Panc1 (cell line): ENCODE measurements around the gene LRSAM1. TPM values are rescaled to one million over a fixed set of nuclear protein-coding genes. Genes with fewer than 3 reads are reported as not detected.

Experiments
- ATAC-seq: fragments of 200-7000 bp; cut with Tn5 transposase; 2 replicates; pipeline ENCODE4 v1.9.1; 2020; ENCODE audit warnings: mild to moderate bottlenecking, moderate library complexity
- BruUV-seq: library from RNA; stranded (reverse); fragments of 400-500 nt; replicated peaks from 2 replicates; lab custom pipeline; 2021; lab: Mats Ljungman, UMichigan
- CTCF ChIA-PET: fragments of 300-600 bp; sonication (Branson Sonifier 250); formaldehyde crosslinking; loops from one replicate; lab custom pipeline; 2022; ENCODE audit warnings: antibody characterized with exemption; lab: Charles Lee
- POLR2A ChIA-PET: fragments of 300-600 bp; sonication (Branson Sonifier 250); formaldehyde crosslinking; loops from one replicate; lab custom pipeline; 2022; ENCODE audit warnings: antibody characterized with exemption; lab: Charles Lee
- DNase-seq: peaks from one replicate; pipeline ENCODE4 v3.0.0-alpha.2; 2010; ENCODE audit warnings: low read depth, low spot score
- H3K27ac ChIP-seq: 2 replicates; pipeline ENCODE4 v1.5.1; 2011; ENCODE audit warnings: mild to moderate bottlenecking, low read length, inconsistent platforms
- H3K27me3 ChIP-seq: fragments of 200-500 bp; sonication (Bioruptor generic); 2 replicates; pipeline ENCODE4 v1.6.0; 2014; ENCODE audit warnings: low read length, inconsistent platforms; ENCODE audit not compliant: control insufficient read depth, insufficient read depth
- H3K36me3 ChIP-seq: fragments of 200-500 bp; sonication (Bioruptor generic); 2 replicates; pipeline ENCODE4 v1.5.1; 2014; ENCODE audit warnings: inconsistent platforms, mild to moderate bottlenecking, low read length, moderate library complexity; ENCODE audit not compliant: control insufficient read depth, insufficient read depth
- H3K4me1 ChIP-seq: 2 replicates; pipeline ENCODE4 v1.5.1; 2011; ENCODE audit warnings: inconsistent platforms, mild to moderate bottlenecking, low read length, moderate library complexity; ENCODE audit not compliant: control insufficient read depth, insufficient read depth
- H3K4me3 ChIP-seq, 2 experiments: 2 replicates each; pipeline ENCODE4 v1.5.1; 2011 to 2012; ENCODE audit warnings: low read depth in 2 of 2, low read length in 2 of 2, mild to moderate bottlenecking in 2 of 2, inconsistent platforms in 1 of 2, moderate library complexity in 1 of 2
- H3K9me3 ChIP-seq: fragments of 200-500 bp; sonication (Bioruptor generic); 2 replicates; pipeline ENCODE4 v1.5.1; 2014; ENCODE audit warnings: low read depth, mild to moderate bottlenecking, inconsistent platforms, low read length, moderate library complexity; ENCODE audit not compliant: control insufficient read depth, insufficient read depth
- CTCF ChIP-seq: fragments of 450-650 bp; IDR thresholded peaks from 2 replicates; pipeline ENCODE4 v1.5.1; 2017; ENCODE audit warnings: mild to moderate bottlenecking
- POLR2AphosphoS5 ChIP-seq: IDR thresholded peaks from 2 replicates; pipeline ENCODE4 v1.6.1; 2012; ENCODE audit warnings: mild to moderate bottlenecking, low read depth, low read length, moderate library complexity
- REST ChIP-seq, 2 experiments: IDR thresholded peaks; 2 replicates each; pipeline ENCODE4 v1.6.1; 2011 to 2012; ENCODE audit warnings: low read depth in 2 of 2, control low read depth in 1 of 2, low read length in 1 of 2, mild to moderate bottlenecking in 1 of 2, moderate library complexity in 1 of 2; ENCODE audit not compliant: insufficient read depth in 1 of 2
- SIN3A ChIP-seq: IDR thresholded peaks from 2 replicates; pipeline ENCODE4 v1.6.1; 2012; ENCODE audit warnings: low read depth, mild to moderate bottlenecking, low read length, moderate library complexity, borderline replicate concordance; ENCODE audit not compliant: insufficient read depth
- TCF7L2 ChIP-seq: IDR thresholded peaks from 2 replicates; pipeline ENCODE4 v1.6.1; 2011; ENCODE audit warnings: mild to moderate bottlenecking, low read depth, low read length, inconsistent platforms
- in situ Hi-C: cut with HindIII; loops from 2 replicates; pipeline ENCODE4 v1.10.0; 2016; ENCODE audit warnings: low sequenced_read_pairs, low pct_unique_long_range_greater_than_20kb
- intact Hi-C: fragments of 100-400 bp; cut with micrococcal nuclease; formaldehyde crosslinking; loops from one replicate; pipeline ENCODE4 v1.10.0; 2022; ENCODE audit not compliant: unreplicated experiment
- total RNA-seq: library from RNA; stranded (reverse); gene quantifications from one replicate; pipeline ENCODE4 v1.2.1, GENCODE V29; 2021; ENCODE audit not compliant: unreplicated experiment

The LRSAM1 gene
- total RNA-seq, 1 experiment from 2014 or later, result 15.4 TPM

GRCh38 chr9:127496974-127497373, 45.7 kb downstream of the LRSAM1 start:
- in situ Hi-C loops (no loop called here), intact Hi-C loops (no loop called here)
- POLR2A ChIA-PET, result no interaction called here
- Histone ChIP-seq H3K4me3 (no peak overlapping the region), H3K9me3 (no peaks in the 10 kb centered on the region), H3K27me3 (no peaks in the 10 kb centered on the region), H3K4me1 (peaks cover 10% of the 10 kb centered on the region), H3K36me3 (no peaks in the 10 kb centered on the region), H3K27ac (no peak overlapping the region)
- CTCF ChIA-PET, result interaction anchor here (0.6 kb wide), 1 partner anchor 19 kb away, joined by 10 read pairs; no protein-coding TSS in a partner anchor
- no peak for TF ChIP-seq SIN3A
- no peak for TF ChIP-seq POLR2AphosphoS5
- no peak for TF ChIP-seq REST (IDR thresholded peaks at IDR 0.05; ENCODE audit: insufficient read depth in 1 of 2, low read depth in 2 of 2, low read length in 1 of 2)
- no peak for TF ChIP-seq TCF7L2
- TF ChIP-seq CTCF, result no peak
- no TSS peak for BruUV-seq
- DNase-seq (no peak), ATAC-seq (no peak)

- DNase-seq, result no peak
- intact Hi-C loops (no loop called here), in situ Hi-C loops (no loop called here)
- no peaks in the 10 kb centered on the region for H3K27me3 ChIP-seq
- TF ChIP-seq TCF7L2, result no peak
- TF ChIP-seq CTCF, result no peak
- TF ChIP-seq SIN3A, result no peak
- TF ChIP-seq REST (IDR thresholded peaks at IDR 0.05; ENCODE audit: insufficient read depth in 1 of 2, low read depth in 2 of 2, low read length in 1 of 2), result no peak
- TF ChIP-seq POLR2AphosphoS5, result no peak
- no peaks in the 10 kb centered on the region for H3K36me3 ChIP-seq
- H3K4me3 ChIP-seq, result no peak overlapping the region
- no TSS peak for BruUV-seq
- POLR2A ChIA-PET, result no interaction called here
- CTCF ChIA-PET, result no interaction called here
- ATAC-seq, result no peak
- no peaks in the 10 kb centered on the region for H3K9me3 ChIP-seq
- no peak overlapping the region for H3K27ac ChIP-seq
- peaks cover 10% of the 10 kb centered on the region for H3K4me1 ChIP-seq
Observed at GRCh38 chr9:127497656-127498290, 46.5 kb downstream of the LRSAM1 start.
